ENCODE data around the gene CPLX4.

- no peak for TF ChIP-seq CTCF (IDR thresholded peaks at IDR 0.05)
- no peak for TF ChIP-seq EZH2phosphoT487 (IDR thresholded peaks at IDR 0.05)
- no peak for TF ChIP-seq EZH2 (IDR thresholded peaks at IDR 0.05)
Measured at GRCh38 chr18:59358712-59359575, 40.5 kb upstream of the CPLX4 start, which contains the start of gene LMAN1.
